AG09319 (cell line): Measurements from ENCODE around the gene MYLK.

Experiments used
- DNase-seq: peaks from one replicate; pipeline ENCODE4 v3.0.0-alpha.2; 2010; ENCODE audit warnings: low read depth; ENCODE audit errors: extremely low read depth
- CTCF ChIP-seq: IDR thresholded peaks from 2 replicates; pipeline ENCODE4 v1.5.1; 2011; ENCODE audit warnings: low read depth, mild to moderate bottlenecking, inconsistent platforms, low read length, moderate library complexity

The MYLK gene

DNA sequence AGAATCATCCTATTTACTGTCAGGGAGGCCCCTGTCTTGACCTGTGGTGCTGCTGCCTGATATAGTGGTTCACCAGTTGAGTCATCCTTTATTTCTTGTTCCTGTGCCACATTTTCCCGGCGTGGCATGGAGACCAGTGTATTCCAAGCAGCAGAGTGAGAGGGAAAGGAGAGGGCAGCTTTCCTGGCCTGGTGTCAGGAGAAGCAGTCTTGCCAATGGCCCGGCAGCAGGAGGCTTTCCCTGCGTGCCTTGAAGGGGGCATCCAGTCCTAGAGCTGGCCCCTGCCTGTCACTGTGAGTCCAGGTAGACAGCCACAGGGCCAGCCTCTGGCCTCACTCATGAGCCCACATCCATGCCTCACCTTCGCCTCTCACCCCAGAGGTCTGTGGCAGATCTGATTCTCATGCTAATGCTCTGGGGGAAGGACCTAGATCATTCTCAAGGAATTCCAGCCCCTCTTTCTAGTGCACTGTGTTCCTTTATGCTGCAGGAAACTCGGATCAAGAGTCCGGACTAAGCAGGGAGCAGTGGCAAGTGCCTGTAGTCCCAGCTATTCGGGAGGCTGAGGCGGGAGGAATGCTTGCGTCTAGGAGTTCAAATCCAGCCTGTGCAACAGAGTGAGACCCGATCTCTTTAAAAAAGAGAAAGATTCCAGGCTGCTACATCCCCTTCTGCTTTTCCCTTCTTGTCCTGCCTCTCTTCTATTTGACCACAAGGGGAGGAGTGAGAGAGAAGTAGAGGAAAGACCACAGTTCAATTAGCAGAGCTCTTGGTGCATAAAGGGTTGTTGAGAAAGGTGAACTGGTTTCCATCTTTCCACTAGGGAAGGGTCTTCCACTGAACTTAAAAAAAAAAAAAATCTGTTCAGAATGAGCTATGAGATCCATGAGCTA, 232.4 kb downstream of the MYLK start:
- no peak; the same call in 1 of the 2 replicates for TF ChIP-seq CTCF
- no peak for DNase-seq

GRCh38 chr3:123650101-123650500, 234.0 kb downstream of the MYLK start:
- DNase-seq: no peak
- no peak for TF ChIP-seq CTCF

DNA sequence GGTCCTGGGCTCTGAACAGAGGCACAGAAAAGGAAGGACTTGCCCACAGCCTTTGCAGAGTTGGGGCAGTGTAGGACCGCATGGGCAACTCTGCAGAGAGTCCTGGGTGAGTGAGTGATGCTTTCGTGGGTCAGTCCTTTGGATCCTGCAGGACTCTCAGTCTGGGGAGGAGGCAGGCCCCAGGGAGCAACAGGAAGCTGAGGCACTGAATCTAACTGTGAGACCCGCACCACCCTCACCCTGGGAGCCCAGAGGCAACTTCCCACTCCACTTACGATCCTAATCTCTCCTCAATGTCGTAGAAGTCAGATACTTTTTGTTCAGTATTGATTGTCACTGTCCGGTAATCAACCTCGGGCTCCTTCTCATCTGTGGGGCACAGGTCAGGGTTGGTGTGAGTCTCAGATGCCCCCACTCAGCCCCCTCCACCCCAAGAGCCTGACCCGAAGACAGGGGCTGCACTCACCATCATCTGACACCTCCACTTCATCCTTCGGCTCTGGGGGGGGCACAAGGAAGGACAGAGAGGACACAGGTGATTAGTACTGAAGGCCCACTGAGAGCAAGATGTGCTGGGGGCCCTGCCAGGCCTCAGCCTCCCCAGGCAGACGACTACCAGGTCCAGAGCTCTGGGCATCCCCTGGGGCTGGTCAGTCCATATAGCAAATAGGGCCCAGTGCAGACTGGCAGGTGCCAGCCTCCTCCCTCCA, 235.3 kb downstream of the MYLK start:
- TF ChIP-seq CTCF: no peak
- DNase-seq: no peak

- DNase-seq: no peak
- TF ChIP-seq CTCF: no peak
Observed at GRCh38 chr3:123644358-123644757, 239.8 kb downstream of the MYLK start.

DNA sequence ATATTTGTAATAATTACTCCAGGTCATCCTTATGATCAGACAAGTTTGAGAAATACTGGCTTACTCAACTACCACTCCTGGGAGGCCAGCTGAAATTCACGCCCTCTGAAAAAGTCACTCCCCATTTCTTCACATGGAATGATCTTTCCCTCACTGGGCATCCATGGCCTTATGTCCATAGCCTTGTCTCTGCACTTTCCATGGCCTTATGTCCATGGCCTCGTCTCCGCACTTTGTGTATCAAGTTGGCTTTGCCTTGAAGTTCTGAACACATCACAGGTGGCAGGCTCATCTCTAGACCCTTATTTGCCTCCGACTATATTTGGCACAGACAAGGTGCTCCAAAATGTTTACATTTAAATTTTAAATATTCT, 241.2 kb downstream of the MYLK start:
- TF ChIP-seq CTCF: no peak
- no peak for DNase-seq

GRCh38 chr3:123642182-123642956, 241.8 kb downstream of the MYLK start:
- peak; percentile 80 for TF ChIP-seq CTCF
- DNase-seq: peak; percentile 68

- TF ChIP-seq CTCF: no peak
- DNase-seq: no peak
Observed at GRCh38 chr3:123641505-123641904, 242.6 kb downstream of the MYLK start.
